A549 (cell line): ENCODE measurements around the gene LMNTD1.

Experiments used
- CBX8 ChIP-seq: fragments of 200-600 bp; sonication (generic); IDR thresholded peaks from 2 replicates; pipeline ENCODE4 v1.6.1; 2016
- EHF ChIP-seq: fragments of 250-450 bp; sonication (Bioruptor Pico); IDR thresholded peaks from 2 replicates; pipeline ENCODE4 v1.5.0; 2020; ENCODE audit warnings: mild to moderate bottlenecking
- FOXS1 ChIP-seq: fragments of 250-450 bp; sonication (Bioruptor Pico); IDR thresholded peaks from 2 replicates; pipeline ENCODE4 v1.5.0; 2020; ENCODE audit warnings: mild to moderate bottlenecking, moderate library complexity
- RAD21 ChIP-seq, 2 experiments: fragments of >200 bp in 1 of 2; sonication (Bioruptor Twin) in 1 of 2; formaldehyde crosslinking in 1 of 2; IDR thresholded peaks in 1 of 2; conservative IDR thresholded peaks in 1 of 2; 2 replicates in 1 of 2; 3 replicates in 1 of 2; pipeline ENCODE4 v1.6.1; 2012 to 2018; ENCODE audit warnings: inconsistent platforms in 1 of 2
- REST ChIP-seq: fragments of 200-600 bp; sonication (generic); IDR thresholded peaks from 2 replicates; pipeline ENCODE4 v1.6.1; 2016; ENCODE audit warnings: antibody characterized with exemption, mild to moderate bottlenecking, moderate library complexity
- TF ChIP-seq, protein P1 (sequence below): fragments of >200 bp; sonication (Bioruptor Twin); formaldehyde crosslinking; IDR thresholded peaks from 3 replicates; pipeline ENCODE4 v1.5.1; 2016
- TF ChIP-seq, protein P2 (sequence below): IDR thresholded peaks from 2 replicates; pipeline ENCODE4 v1.6.1; 2012

DNA sequence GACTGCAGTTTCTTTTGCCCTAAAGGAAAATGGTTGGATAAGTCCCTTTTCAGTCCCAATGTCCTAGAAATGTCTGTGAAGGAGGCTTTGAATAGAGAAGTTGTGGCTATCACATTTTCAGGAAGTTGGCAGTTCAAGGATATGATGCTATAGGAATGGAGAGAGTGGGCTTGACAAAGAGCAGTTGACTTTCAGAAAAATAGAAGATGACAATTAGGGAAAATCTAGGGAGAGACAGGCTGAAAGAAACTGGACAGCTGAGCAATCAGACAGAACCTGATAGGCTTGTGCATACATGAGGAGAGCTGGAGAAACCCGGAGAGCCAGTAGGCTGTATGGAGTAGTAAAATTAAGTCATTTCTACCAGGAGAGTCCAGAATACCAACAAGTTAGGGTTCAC is 50.5 kb downstream of the LMNTD1 start:
- TF ChIP-seq RAD21 (conservative IDR thresholded peaks at IDR 0.05 in 1 of 2, IDR thresholded peaks at IDR 0.05 in 1 of 2) (no peak), REST (no peak), EHF (no peak), FOXS1 (CRISPR knock-in tag) (no peak), CBX8 (no peak)
- TF ChIP-seq, protein P1, sequence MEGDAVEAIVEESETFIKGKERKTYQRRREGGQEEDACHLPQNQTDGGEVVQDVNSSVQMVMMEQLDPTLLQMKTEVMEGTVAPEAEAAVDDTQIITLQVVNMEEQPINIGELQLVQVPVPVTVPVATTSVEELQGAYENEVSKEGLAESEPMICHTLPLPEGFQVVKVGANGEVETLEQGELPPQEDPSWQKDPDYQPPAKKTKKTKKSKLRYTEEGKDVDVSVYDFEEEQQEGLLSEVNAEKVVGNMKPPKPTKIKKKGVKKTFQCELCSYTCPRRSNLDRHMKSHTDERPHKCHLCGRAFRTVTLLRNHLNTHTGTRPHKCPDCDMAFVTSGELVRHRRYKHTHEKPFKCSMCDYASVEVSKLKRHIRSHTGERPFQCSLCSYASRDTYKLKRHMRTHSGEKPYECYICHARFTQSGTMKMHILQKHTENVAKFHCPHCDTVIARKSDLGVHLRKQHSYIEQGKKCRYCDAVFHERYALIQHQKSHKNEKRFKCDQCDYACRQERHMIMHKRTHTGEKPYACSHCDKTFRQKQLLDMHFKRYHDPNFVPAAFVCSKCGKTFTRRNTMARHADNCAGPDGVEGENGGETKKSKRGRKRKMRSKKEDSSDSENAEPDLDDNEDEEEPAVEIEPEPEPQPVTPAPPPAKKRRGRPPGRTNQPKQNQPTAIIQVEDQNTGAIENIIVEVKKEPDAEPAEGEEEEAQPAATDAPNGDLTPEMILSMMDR = no peak
- TF ChIP-seq, protein P2, sequence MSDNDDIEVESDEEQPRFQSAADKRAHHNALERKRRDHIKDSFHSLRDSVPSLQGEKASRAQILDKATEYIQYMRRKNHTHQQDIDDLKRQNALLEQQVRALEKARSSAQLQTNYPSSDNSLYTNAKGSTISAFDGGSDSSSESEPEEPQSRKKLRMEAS = no peak
